EL (cell line): ENCODE data around the gene MBD3L2.
A peak's percentile ranks its signal among the peaks of the same experiment; 100 is the strongest.
"Not testable (repeated sequence)": the region's sequence is repeated elsewhere in the genome, so short reads cannot be mapped to it uniquely, and the experiment has no call there.

Experiments used
- DNase-seq: peaks from one replicate; pipeline ENCODE4 v3.0.0-alpha.2; 2016

Gene MBD3L2

GRCh38 chr19:7049021-7049420 is at the start of gene MBD3L2:
Gene MBD3L2 (plus strand): TSS chr19:7049321. CDS start chr19:7049374, 53 bp downstream.
- not testable (repeated sequence) for DNase-seq

DNA sequence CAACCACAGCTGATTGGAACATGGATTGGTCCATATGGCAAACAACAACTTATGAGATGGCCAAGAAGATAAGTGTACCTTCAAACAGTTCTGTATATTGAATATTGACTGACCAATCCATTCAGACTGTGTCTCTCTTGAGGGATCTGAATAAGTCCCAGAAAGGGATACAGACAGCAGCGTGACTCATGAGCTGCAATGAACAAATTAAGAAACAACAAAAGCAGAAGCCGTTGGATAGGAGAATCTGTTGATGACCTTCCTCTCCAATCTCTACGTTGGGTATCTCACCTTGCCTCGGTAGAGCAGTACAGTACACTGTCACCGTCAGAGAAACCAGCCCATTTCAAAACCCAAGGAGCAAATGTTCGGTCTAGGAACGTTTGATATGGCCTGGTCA is 49.2 kb upstream of the MBD3L2 start:
- no peak for DNase-seq

DNA sequence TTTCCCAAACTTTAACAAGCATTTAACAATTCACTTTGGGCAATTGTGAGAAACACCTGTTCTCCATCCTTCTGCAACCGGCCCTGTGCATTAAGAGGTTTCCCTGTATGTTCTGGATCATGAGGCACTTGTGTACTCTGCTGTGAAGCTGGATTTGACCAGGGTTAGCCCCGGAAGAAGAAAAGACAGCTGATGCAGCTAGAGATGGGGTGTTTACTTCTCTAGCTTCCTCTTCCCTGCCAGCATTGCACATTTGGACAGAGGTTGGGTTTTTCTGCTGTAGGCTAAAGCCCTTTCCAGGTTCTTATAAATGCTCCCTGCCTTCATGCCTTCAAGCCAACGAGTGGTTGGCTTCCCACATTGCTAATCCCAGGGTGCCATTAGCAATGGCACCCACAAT is 48.8 kb upstream of the MBD3L2 start:
- DNase-seq = no peak

DNA sequence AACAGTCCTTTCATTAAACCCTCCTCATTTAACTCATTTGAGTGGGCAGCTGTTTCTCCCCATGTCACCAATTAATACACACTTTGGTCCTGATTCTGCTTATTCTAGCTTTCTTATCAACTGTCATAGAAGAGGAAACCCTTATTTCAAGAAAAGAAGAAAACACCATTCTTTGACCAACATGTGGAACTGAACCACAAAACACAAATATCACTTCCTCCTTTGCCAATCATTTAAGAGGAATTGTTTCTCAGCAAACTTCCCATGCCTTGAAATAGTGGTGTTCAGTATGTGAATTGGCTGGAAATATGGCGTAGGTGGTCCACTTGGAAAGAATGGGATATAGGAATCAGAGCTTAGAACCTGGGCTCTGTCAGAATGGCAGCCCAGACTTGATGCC is 48.3 kb upstream of the MBD3L2 start:
- no peak for DNase-seq

DNA sequence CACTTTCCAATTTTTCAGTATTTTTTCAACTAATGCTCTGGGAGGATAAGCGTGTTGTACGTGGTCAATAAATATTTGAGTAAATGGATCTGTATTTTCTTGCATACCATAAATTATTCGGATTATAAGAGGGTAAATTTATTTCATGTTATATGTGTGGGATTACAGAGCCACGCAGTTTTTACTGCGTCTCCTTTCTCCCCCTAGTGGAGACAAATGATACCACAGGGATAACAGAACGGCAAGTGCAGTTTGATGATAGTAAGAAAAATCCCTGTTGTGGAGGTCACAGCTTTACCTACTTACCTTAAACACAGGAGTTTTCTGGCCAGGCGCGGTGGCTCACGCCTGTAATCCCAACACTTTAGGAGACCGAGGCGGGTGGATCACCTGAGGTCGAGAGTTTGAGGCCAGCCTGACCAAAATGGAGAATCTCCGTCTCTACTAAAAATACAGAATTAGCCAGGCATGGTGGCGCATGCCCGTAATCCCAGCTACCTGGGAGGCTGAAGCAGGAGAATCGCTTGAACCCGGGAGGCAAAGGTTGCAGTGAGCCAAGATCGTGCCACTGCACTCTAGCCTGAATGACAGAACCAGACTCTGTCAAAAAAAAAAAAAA is 44.7 kb upstream of the MBD3L2 start:
- no peak for DNase-seq

DNA sequence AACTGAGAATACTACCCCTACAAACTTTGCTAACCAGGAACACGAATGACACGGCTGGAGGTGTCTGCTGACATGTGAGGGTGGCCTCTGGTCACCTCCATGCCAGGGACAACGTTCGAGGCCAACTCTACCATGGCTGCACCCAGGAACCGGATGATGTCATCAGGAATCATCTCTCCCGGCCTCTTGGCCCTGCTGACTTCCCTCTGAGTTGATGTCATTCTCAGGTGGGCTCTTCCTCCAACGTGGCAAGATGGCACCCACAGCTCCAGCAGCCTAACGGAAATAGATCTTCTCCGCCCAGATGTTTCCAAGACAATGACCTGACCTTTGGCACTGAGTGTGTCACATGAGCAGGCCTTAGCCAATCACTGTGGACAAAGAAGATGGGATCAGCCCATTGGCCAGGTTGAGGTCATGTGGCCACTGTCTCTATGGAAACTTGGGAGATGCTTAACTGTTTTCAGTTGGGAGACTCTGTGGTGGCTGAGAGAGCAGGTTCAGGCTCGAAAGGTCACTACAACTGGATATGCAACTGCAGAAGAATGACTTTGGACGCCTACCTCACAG is 42.9 kb upstream of the MBD3L2 start:
- DNase-seq = no peak

GRCh38 chr19:7007859-7008258 is 41.3 kb upstream of the MBD3L2 start:
- no peak for DNase-seq

GRCh38 chr19:7010722-7011593 is 38.2 kb upstream of the MBD3L2 start:
- DNase-seq = no peak

- DNase-seq = peak; percentile 27
Observed at GRCh38 chr19:7013678-7014077, 35.4 kb upstream of the MBD3L2 start.

DNA sequence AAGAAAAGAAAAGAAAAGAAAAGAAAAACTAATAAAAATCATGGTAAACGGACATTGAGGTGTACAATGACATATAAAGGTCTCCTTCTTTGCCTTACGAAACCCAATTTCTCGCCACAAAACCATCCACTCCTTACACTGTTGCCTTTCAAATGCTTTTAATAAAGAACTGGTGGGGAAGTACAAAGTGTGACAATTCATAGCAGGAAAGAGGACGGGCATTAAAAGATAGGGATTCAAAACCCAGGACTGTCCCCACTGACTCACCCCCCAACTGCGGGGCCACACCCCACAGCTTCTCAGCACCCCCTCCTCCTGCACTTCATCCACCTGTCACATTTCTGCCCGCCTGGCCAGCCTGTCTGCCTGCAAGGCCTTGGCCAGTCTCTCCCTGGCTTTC is 30.3 kb upstream of the MBD3L2 start:
- DNase-seq = no peak

DNA sequence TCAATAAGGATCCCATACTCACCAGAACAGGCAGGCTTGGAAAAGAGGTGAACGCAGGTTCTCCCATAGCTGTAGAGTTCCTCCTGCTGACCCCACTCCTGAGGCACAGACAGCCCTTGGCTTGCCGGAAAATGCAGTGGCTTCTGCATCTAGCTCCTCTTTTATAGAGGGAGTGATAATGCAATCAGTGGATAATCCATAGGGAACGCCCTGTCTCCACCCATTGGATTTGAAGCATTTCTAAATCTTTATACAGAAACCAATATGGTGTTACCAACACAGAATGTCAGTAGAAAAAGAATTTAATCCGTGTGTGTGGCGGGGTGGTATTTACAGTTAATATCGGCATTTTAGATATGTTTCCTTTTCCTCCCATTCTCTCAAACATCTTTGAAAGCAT is 27.8 kb upstream of the MBD3L2 start, which contains the start of gene MBD3L2B:
MBD3L2B (minus strand) TSS at position 101 of the 400 bp plus-strand sequence; CDS start at position 67, 34 bp downstream.
- DNase-seq = not testable (repeated sequence)

GRCh38 chr19:7028790-7029189 is 20.3 kb upstream of the MBD3L2 start:
- not testable (repeated sequence) for DNase-seq

- DNase-seq = not testable (repeated sequence)
Observed at GRCh38 chr19:7030278-7030677, 18.8 kb upstream of the MBD3L2 start, which contains the start of gene MBD3L5. Gene MBD3L5 (plus strand): TSS chr19:7030578. CDS start chr19:7030612, 34 bp downstream.

DNA sequence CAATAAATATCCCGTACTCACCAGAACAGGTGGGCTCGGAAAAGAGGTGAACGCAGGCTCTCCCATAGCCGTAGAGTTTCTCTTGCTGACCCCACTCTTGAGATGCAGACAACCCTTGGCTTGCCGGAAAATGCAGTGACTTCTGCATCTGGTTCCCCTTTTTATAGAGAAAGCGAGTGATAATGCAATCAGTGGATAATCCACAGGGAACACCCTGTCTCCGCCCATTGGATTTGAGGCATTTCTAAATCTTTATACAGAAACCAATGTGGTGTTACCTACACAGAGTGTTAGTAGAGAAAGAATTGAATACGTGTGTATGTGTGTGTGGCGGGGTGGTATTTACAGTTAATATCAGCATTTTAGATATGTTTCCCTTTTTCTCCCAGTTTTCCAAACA is 9.0 kb upstream of the MBD3L2 start, which contains the start of gene MBD3L4:
MBD3L4 (minus strand) TSS at position 101 of the 400 bp plus-strand sequence; CDS start at position 66, 35 bp downstream.
- not testable (repeated sequence) for DNase-seq

DNA sequence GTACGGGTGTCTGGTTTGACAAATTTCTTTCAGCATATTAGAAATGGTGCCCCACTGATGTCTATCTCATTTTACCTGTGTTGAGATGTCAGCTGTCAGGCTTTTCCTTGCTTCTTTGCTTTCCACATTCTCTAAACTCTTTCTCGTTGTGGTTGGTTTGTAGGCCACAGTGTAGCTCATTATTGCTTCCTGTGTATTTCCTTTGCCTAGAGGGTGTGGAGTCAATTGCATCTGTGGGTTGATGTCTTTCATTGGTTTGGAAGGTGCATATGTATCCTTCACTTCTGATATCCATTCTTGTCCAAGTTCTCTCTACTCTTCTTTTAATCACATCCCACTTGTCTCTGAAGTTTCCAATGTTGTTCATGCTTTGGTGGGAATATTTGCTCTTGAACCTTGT is 7.6 kb upstream of the MBD3L2 start:
- DNase-seq = not testable (repeated sequence)

DNA sequence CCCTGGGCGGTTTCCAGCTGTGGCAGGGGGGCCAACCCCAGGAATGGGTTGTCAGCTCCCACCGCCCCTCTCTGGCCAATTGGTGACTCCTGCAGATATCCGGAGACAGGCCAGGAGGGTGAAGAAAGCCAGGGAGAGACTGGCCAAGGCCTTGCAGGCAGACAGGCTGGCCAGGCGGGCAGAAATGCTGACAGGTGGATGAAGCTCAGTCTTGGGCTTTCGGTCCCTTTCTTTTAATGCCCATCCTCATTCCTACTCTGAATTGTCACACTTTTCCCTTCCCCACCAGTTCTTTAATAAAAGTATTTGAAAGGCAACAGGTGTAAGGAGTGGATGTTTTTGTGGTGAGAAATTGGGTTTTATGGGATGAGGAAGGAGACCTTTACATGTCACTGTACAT is 2.3 kb downstream of the MBD3L2 start:
- not testable (repeated sequence) for DNase-seq

DNA sequence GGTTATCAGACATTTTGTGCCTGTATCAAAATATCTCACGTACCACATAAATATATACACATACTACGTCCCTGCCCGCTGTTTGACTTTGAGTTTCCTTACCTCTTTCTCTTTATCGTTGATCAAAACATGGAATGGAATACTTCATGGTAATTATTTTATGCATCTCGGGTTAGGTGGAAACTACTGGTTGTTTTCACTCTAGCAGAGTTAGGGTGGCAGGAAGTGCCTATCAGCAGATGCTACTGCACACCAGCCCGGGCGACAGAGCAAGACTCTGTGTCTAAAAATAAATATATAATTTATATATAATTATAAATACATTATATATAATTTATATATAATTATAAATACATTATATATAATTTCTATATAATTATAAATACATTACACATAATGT is 3.8 kb downstream of the MBD3L2 start:
- not testable (repeated sequence) for DNase-seq

DNA sequence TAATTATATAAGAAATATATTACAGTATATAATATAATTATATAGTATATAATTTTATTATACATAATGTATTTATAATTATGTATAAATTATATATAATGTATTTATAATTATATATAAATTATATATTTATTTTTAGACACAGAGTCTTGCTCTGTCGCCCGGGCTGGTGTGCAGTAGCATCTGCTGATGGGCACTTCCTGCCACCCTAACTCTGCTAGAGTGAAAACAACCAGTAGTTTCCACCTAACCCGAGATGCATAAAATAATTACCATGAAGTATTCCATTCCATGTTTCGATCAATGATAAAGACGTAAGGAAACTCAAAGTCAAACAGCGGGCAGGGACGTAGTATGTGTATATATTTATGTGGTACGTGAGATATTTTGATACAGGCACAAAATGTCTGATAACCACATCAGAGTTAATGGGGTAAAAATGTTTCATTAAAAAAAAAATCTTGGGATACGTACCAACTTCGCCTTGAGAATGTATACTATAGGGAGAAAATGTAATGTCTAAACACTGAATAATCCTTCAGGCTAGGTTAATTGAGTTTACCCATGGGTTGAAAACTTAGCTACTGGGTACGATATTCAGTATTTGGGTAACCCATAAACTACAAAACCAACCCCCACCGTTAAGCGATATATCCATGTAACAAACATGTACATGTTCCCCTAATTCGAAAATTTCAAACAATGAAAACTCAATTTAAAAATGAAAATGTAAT is 5.7 kb downstream of the MBD3L2 start:
- not testable (repeated sequence) for DNase-seq

GRCh38 chr19:7055679-7056078 is 6.6 kb downstream of the MBD3L2 start:
- DNase-seq = not testable (repeated sequence)

GRCh38 chr19:7056371-7056770 is 7.2 kb downstream of the MBD3L2 start:
- not testable (repeated sequence) for DNase-seq

- not testable (repeated sequence) for DNase-seq
Observed at GRCh38 chr19:7058576-7058975, 9.5 kb downstream of the MBD3L2 start, which contains the start of gene MBD3L3. Gene MBD3L3 (minus strand): TSS chr19:7058676. CDS start chr19:7058605, 71 bp downstream.

- not testable (repeated sequence) for DNase-seq
Observed at GRCh38 chr19:7059977-7060376, 10.9 kb downstream of the MBD3L2 start.

GRCh38 chr19:7063339-7063738 is 14.2 kb downstream of the MBD3L2 start:
- no peak for DNase-seq
